HG02610 (cell line): Measurements from ENCODE around the gene PNPLA1.

Experiments
- ATAC-seq: cut with Tn5 transposase; IDR thresholded peaks from one replicate; pipeline ENCODE4 v1.9.1; 2021; ENCODE audit warnings: mild to moderate bottlenecking, moderate library complexity; ENCODE audit not compliant: unreplicated experiment

The PNPLA1 gene

DNA sequence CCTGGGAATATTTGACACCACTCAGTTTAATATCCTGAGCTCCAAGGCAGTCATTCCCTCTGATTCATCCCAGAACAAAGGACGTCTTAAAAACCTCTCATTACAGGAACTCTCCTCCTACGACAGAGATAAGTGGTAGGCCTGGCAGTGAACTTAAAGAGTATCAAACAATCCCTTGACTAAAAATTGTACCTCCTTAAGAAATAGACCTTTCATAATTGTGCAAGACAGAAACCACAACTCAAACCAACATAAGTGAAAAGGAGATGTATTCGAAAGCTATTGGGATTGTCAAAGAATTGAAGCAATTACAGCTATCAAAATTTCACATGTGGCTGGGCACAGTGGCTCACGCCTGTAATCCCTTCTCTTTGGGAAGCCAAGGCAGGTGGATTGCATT, 86.0 kb downstream of the PNPLA1 start:
- peak; percentile 37 for ATAC-seq

DNA sequence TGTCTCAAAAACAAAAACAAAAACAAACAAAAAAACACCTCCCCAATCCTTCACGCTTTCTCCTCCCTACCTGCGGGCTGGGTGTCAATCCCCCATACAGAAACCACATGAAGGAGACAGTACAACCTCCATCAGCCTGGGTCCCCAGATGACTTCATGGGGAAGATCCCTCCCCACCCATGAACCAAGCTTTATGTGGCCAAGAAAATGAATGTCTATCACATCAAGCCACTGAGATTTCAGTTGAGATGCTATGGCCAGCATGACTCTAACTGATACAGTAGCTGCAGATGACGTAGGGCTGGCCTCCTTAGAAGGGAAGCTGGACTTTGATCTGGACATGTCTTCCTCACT, 88.0 kb downstream of the PNPLA1 start:
- ATAC-seq, result peak; percentile 54
